ENCODE results near the gene PDGFC. TPM values are rescaled to one million over a fixed set of nuclear protein-coding genes. Genes with fewer than 3 reads are reported as not detected.

The PDGFC gene
- polyA plus RNA-seq, 1 donor (not counting 4 experiments of a cell fraction or from before 2014, with no cell fraction given): 29.7 TPM

- H3K9ac ChIP-seq (ENCODE audit: control insufficient read depth, extremely low read depth, insufficient read depth, low read length): no peak overlapping the region
- peak overlapping the region; percentile 27 for H3K27ac ChIP-seq (ENCODE audit: control insufficient read depth, insufficient read depth, low read length)
- H3K9me3 ChIP-seq (ENCODE audit: control insufficient read depth, low read depth, low read length): peaks cover 4% of the 10 kb centered on the region
- H3K9me1 ChIP-seq (ENCODE audit: control insufficient read depth, extremely low read depth, insufficient read depth, low read length): no peaks in the 10 kb centered on the region
- no peaks in the 10 kb centered on the region for H3K27me3 ChIP-seq (ENCODE audit: control insufficient read depth, extremely low read depth, insufficient read depth, low read length)
- H3K36me3 ChIP-seq (ENCODE audit: control insufficient read depth in 2 of 2, extremely low read depth in 1 of 2, insufficient read depth in 2 of 2, low read length in 2 of 2): no peaks in the 10 kb centered on the region
- no peak overlapping the region for H2AFZ ChIP-seq (ENCODE audit: control insufficient read depth, low read length)
- no peak for DNase-seq (ENCODE audit: low read depth, low spot score)
- H4K20me1 ChIP-seq (ENCODE audit: control insufficient read depth, extremely low read depth, insufficient read depth, low read length): no peaks in the 10 kb centered on the region
- H3K4me1 ChIP-seq (ENCODE audit: control insufficient read depth, extremely low read depth, insufficient read depth, low read length): peaks cover 24% of the 10 kb centered on the region
- dilution Hi-C loops (cut with MboI; ENCODE audit: extremely low pct_ligation_motif_present, low sequenced_read_pairs): no loop called here
- H3K4me3 ChIP-seq (ENCODE audit: control insufficient read depth in 2 of 3, extremely low read depth in 1 of 3, insufficient read depth in 2 of 3, low read depth in 1 of 3, low read length in 3 of 3): peak overlapping the region in 2 of 3 experiments; percentile 2 to 16
- peak; percentile 88 for FAIRE-seq
- TF ChIP-seq CTCF (optimal IDR thresholded peaks at IDR 0.05 in 1 of 3, IDR thresholded peaks at IDR 0.05 in 1 of 3, conservative IDR thresholded peaks at IDR 0.05 in 1 of 3; ENCODE audit: extremely low read depth in 1 of 3, insufficient read depth in 2 of 3, low read length in 3 of 3): no peak
- no peak for TF ChIP-seq EZH2 (IDR thresholded peaks at IDR 0.05; ENCODE audit: low read length)
- peaks cover 27% of the 10 kb centered on the region for H3K79me2 ChIP-seq (ENCODE audit: control insufficient read depth, insufficient read depth, low read length)
- peak overlapping the region; percentile 72 for H3K4me2 ChIP-seq (ENCODE audit: control insufficient read depth, extremely low read depth, insufficient read depth, low read depth, low read length)
Observed at GRCh38 chr4:156884183-156884582, 87.4 kb downstream of the PDGFC start.

- Histone ChIP-seq H3K4me1 (ENCODE audit: control insufficient read depth, extremely low read depth, insufficient read depth, low read length) (no peaks in the 10 kb centered on the region), H4K20me1 (ENCODE audit: control insufficient read depth, extremely low read depth, insufficient read depth, low read length) (no peaks in the 10 kb centered on the region), H3K9me3 (ENCODE audit: control insufficient read depth, low read depth, low read length) (no peaks in the 10 kb centered on the region), H3K9ac (ENCODE audit: control insufficient read depth, extremely low read depth, insufficient read depth, low read length) (no peak overlapping the region), H3K27ac (ENCODE audit: control insufficient read depth, insufficient read depth, low read length) (no peak overlapping the region), H3K36me3 (ENCODE audit: control insufficient read depth in 2 of 2, extremely low read depth in 1 of 2, insufficient read depth in 2 of 2, low read length in 2 of 2) (no peaks in the 10 kb centered on the region), H3K4me2 (ENCODE audit: control insufficient read depth, extremely low read depth, insufficient read depth, low read depth, low read length) (no peak overlapping the region), H3K79me2 (ENCODE audit: control insufficient read depth, insufficient read depth, low read length) (peaks cover 17% of the 10 kb centered on the region), H3K9me1 (ENCODE audit: control insufficient read depth, extremely low read depth, insufficient read depth, low read length) (no peaks in the 10 kb centered on the region), H2AFZ (ENCODE audit: control insufficient read depth, low read length) (no peak overlapping the region), H3K27me3 (ENCODE audit: control insufficient read depth, extremely low read depth, insufficient read depth, low read length) (no peaks in the 10 kb centered on the region), H3K4me3 (ENCODE audit: control insufficient read depth in 2 of 3, extremely low read depth in 1 of 3, insufficient read depth in 2 of 3, low read depth in 1 of 3, low read length in 3 of 3) (no peak overlapping the region)
- DNase-seq (ENCODE audit: low read depth, low spot score) (no peak), FAIRE-seq (no peak)
- dilution Hi-C loops (cut with MboI; ENCODE audit: extremely low pct_ligation_motif_present, low sequenced_read_pairs): no loop called here
- TF ChIP-seq CTCF (optimal IDR thresholded peaks at IDR 0.05 in 1 of 3, IDR thresholded peaks at IDR 0.05 in 1 of 3, conservative IDR thresholded peaks at IDR 0.05 in 1 of 3; ENCODE audit: extremely low read depth in 1 of 3, insufficient read depth in 2 of 3, low read length in 3 of 3): no peak
- TF ChIP-seq EZH2 (IDR thresholded peaks at IDR 0.05; ENCODE audit: low read length): no peak
Observed at GRCh38 chr4:156875704-156876103, 95.9 kb downstream of the PDGFC start.

Measured in keratinocyte (primary cell).